Occipital lobe (tissue), 2 donors: ENCODE measurements around the gene MYO3B. TPM values are rescaled to one million over a fixed set of nuclear protein-coding genes. Genes with fewer than 3 reads are reported as not detected.

Experiments
- DNase-seq: peaks from one replicate; lab custom pipeline; 2025; lab: John Stamatoyannopoulos, UW
- total RNA-seq: library from RNA; depleted of rRNA; stranded (reverse); fragments of >200 nt; gene quantifications from one replicate; pipeline ENCODE4 v1.2.3, GENCODE V29; 2014

The MYO3B gene
- total RNA-seq, 1 donor from 2014 or later = 0.16 TPM

- no peak for DNase-seq
Observed at GRCh38 chr2:170229125-170229524, 51.2 kb downstream of the MYO3B start.

- no peak for DNase-seq
Observed at GRCh38 chr2:170229744-170230143, 51.8 kb downstream of the MYO3B start.

- no peak for DNase-seq
Observed at GRCh38 chr2:170235860-170236679, 58.1 kb downstream of the MYO3B start.

GRCh38 chr2:170236680-170237047, 58.7 kb downstream of the MYO3B start:
- no peak for DNase-seq

GRCh38 chr2:170237572-170238120, 59.7 kb downstream of the MYO3B start:
- no peak for DNase-seq

- no peak for DNase-seq
Observed at GRCh38 chr2:170238776-170239175, 60.8 kb downstream of the MYO3B start.

GRCh38 chr2:170240629-170241028, 62.7 kb downstream of the MYO3B start:
- DNase-seq = no peak

GRCh38 chr2:170241756-170242155, 63.8 kb downstream of the MYO3B start:
- DNase-seq = no peak

- DNase-seq = no peak
Observed at GRCh38 chr2:170243118-170243837, 65.3 kb downstream of the MYO3B start.

GRCh38 chr2:170243898-170244297, 66.0 kb downstream of the MYO3B start:
- DNase-seq = no peak

- DNase-seq = no peak
Observed at GRCh38 chr2:170244555-170244954, 66.6 kb downstream of the MYO3B start.

GRCh38 chr2:170245312-170245711, 67.4 kb downstream of the MYO3B start:
- DNase-seq = no peak

- DNase-seq = no peak
Observed at GRCh38 chr2:170247333-170247732, 69.4 kb downstream of the MYO3B start.

- no peak for DNase-seq
Observed at GRCh38 chr2:170247882-170248393, 70.0 kb downstream of the MYO3B start.

GRCh38 chr2:170248574-170249393, 70.8 kb downstream of the MYO3B start:
- no peak for DNase-seq

GRCh38 chr2:170249761-170250160, 71.8 kb downstream of the MYO3B start:
- DNase-seq = no peak

- no peak for DNase-seq
Observed at GRCh38 chr2:170250584-170250983, 72.6 kb downstream of the MYO3B start.

GRCh38 chr2:170252414-170252813, 74.5 kb downstream of the MYO3B start:
- DNase-seq = no peak

GRCh38 chr2:170253721-170254230, 75.8 kb downstream of the MYO3B start:
- DNase-seq = no peak

- no peak for DNase-seq
Observed at GRCh38 chr2:170254293-170254732, 76.4 kb downstream of the MYO3B start.

GRCh38 chr2:170255137-170255536, 77.2 kb downstream of the MYO3B start:
- no peak for DNase-seq
